HUES6 (cell line): Measurements from ENCODE around the gene NTN1.

Experiments
- H3K27ac ChIP-seq: 2 replicates; pipeline ENCODE4 v1.7.0; 2013; ENCODE audit warnings: low read depth, mild to moderate bottlenecking, low read length, inconsistent platforms
- H3K27me3 ChIP-seq: 2 replicates; pipeline ENCODE4 v1.6.1; 2013; ENCODE audit warnings: low read length; ENCODE audit not compliant: control insufficient read depth, insufficient read depth
- H3K36me3 ChIP-seq: 2 replicates; pipeline ENCODE4 v1.6.1; 2013; ENCODE audit warnings: low read length; ENCODE audit not compliant: control insufficient read depth, insufficient read depth
- H3K4me1 ChIP-seq: 2 replicates; pipeline ENCODE4 v1.6.1; 2013; ENCODE audit warnings: low read length; ENCODE audit not compliant: control insufficient read depth, insufficient read depth
- H3K4me3 ChIP-seq: 2 replicates; pipeline ENCODE4 v1.5.1; 2013; ENCODE audit warnings: low read depth, low read length
- H3K9ac ChIP-seq: one replicate; pipeline ENCODE4 v1.6.1; 2013; ENCODE audit warnings: mild to moderate bottlenecking, low read length
- H3K9me3 ChIP-seq: 2 replicates; pipeline ENCODE4 v1.6.1; 2013; ENCODE audit warnings: low read depth, low read length; ENCODE audit not compliant: control insufficient read depth, insufficient read depth

Gene NTN1

GRCh38 chr17:9290226-9290613, 268.9 kb downstream of the NTN1 start:
- Histone ChIP-seq H3K36me3 (no peaks in the 10 kb centered on the region), H3K27ac (no peak overlapping the region), H3K9me3 (no peaks in the 10 kb centered on the region), H3K4me1 (peaks cover 12% of the 10 kb centered on the region), H3K4me3 (no peak overlapping the region), H3K9ac (no peak overlapping the region), H3K27me3 (no peaks in the 10 kb centered on the region)

GRCh38 chr17:9291912-9292560, 270.7 kb downstream of the NTN1 start:
- no peaks in the 10 kb centered on the region for H3K36me3 ChIP-seq
- no peak overlapping the region for H3K27ac ChIP-seq
- H3K9ac ChIP-seq, result no peak overlapping the region
- no peak overlapping the region for H3K4me3 ChIP-seq
- no peaks in the 10 kb centered on the region for H3K27me3 ChIP-seq
- no peaks in the 10 kb centered on the region for H3K9me3 ChIP-seq
- peaks cover 2% of the 10 kb centered on the region; the same call in 1 of the 2 replicates for H3K4me1 ChIP-seq

- H3K9me3 ChIP-seq, result no peaks in the 10 kb centered on the region
- no peaks in the 10 kb centered on the region for H3K27me3 ChIP-seq
- no peak overlapping the region for H3K9ac ChIP-seq
- peaks cover 2% of the 10 kb centered on the region; the same call in 1 of the 2 replicates for H3K4me1 ChIP-seq
- no peak overlapping the region for H3K4me3 ChIP-seq
- H3K36me3 ChIP-seq, result no peaks in the 10 kb centered on the region
- no peak overlapping the region for H3K27ac ChIP-seq
These were observed 271.2 kb downstream of the NTN1 start for GRCh38 chr17:9292561-9292941.
